GM19395 (cell line): ENCODE measurements around the gene ARMH3.
A peak's percentile ranks its signal among the peaks of the same experiment; 100 is the strongest.
"Not testable (repeated sequence)": the region's sequence is repeated elsewhere in the genome, so short reads cannot be mapped to it uniquely, and the experiment has no call there.

Experiments used
- ATAC-seq: cut with Tn5 transposase; IDR thresholded peaks from one replicate; pipeline ENCODE4 v1.9.1; 2021; ENCODE audit warnings: mild to moderate bottlenecking, moderate library complexity; ENCODE audit not compliant: unreplicated experiment

The ARMH3 gene

DNA sequence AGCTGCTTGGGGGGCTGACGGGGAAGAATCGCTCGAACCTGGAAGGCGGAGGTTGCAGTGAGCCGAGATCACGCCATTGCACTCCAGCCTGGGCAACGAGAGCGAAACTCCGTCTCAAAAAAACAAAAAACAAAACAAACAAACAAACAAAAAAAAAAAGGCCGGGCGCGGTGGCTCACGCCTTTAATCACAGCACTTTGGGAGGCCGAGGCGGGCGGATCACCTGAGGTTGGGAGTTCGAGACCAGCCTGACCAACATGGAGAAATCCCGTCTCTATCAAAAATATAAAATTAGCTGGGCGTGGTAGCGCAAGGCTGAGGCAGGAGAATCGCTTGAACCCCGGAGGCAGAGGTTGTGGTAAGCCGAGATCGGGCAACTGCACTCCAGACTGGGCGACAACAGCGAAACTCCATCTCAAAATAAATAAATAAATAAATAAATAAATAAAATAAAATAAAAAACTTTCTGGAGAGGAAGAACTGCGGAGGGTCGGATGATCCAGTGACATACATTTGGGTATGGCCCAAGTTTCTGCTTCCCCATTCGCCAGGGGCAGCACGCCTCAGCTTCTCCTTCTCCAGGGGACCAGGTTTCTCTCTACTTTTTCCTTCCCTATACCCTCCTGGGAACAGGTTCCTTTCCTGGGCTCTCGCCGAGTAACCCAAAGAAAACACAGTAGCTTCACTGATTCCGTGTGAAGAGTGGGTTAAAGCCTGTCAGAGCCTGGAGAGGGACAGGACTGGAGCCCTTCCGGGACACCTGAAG, 909 bp downstream of the ARMH3 start:
- not testable (repeated sequence) for ATAC-seq

DNA sequence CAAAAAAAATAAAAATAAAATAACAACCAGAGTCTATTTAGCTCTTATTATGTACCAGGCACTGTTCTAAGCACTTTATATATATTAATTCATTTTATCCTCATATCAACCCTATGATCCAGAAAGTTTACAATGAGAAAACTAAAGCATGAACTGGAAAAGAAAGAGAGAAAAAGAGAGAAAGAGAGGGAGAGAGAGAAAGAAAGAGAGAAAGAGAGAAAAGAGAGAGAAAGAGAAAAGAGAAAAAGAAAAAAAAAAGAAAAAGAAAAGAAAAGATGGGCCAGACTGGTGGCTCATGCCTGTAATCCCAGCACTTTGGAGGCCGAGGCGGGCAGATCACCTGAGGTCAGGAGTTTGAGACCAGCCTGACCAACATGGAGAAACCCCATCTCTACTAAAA, 9.9 kb downstream of the ARMH3 start:
- ATAC-seq: no peak

DNA sequence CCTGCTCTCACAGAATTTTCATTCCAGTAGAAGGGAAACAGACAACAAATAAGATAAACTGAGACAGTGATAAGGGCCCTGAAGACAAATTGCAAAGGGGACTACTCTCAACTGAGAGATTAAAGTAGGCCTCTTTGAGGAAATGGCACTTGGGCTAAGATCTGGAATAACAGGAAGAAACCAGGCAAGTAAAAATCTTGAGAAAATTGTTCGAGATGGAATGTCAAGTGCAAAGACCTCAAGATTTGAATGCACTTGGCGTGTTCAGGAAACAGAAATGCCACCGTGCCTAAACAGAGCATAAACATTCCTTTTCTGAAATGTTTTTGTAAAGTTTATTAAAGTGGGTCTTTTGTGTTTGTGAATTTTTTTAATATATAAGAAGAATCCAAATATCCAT, 10.7 kb downstream of the ARMH3 start:
- ATAC-seq: no peak

DNA sequence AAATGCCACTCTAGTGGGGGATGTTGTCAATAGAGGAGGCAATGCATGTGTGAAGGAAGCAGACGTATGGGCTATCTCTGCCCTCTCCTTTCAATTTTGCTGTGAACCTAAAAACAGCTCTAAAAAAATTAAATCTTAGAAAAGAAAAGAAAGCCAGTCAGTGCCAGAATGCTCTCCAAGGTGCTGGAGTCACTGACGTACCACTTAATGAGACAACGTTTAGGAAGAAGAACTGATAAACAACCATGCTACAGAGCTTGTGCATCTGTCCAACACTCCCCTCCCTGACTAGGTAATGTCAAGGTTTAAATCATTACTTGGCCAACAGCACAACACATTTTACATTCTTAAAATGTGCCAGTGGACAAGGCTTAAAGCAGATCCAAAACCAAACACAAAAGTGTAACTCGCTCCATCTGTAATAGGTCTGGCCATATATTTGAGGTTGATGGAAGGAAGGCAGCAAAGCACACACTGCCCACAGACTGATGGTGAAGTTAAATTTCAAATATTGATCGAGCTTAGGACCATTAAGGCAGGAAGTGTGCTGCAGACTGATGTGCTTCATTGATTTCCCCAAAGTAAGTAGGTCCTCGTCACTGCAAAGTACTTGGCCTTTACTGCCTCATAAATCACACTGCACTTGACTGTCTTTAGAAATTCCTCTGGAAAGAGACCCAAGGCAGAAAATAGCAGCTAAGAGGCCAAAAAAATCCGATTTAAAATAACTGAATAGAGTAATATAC, 15.5 kb downstream of the ARMH3 start:
- no peak for ATAC-seq

DNA sequence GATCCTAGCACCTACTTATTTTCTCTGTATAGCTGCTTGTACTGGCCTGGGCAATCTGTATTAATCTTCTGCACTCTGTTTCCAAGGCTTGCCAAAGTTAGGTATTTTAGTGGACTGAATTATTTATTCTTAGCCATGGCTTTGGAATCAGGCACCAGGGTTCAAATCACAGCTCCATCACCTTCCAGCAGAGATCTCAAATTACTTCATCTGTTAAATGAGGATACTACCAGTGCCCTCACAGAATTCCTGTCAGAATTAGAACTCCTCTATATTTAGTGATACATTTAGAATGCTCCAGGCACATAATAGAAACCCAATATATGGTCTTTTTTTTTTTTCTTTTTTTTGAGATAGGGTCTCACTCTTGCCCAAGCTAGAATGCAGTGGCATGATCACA, 17.6 kb downstream of the ARMH3 start:
- ATAC-seq: no peak

DNA sequence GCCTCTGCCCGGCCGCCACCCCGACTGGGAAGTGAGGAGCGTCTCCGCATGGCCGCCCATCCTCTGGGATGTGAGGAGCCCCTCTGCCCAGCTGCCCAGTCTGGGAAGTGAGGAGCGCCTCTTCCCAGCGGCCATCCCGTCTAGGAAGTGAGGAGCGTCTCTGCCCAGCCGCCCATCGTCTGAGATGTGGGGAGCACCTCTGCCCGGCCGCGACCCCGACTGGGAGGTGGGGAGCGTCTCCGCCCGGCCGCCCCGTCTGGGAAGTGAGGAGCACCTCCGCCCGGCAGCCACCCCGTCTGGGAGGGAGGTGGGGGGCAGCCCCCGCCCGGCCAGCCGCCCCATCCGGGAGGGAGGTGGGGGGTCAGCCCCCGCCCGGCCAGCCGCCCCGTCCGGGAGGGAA, 20.2 kb downstream of the ARMH3 start:
- ATAC-seq: not testable (repeated sequence)

DNA sequence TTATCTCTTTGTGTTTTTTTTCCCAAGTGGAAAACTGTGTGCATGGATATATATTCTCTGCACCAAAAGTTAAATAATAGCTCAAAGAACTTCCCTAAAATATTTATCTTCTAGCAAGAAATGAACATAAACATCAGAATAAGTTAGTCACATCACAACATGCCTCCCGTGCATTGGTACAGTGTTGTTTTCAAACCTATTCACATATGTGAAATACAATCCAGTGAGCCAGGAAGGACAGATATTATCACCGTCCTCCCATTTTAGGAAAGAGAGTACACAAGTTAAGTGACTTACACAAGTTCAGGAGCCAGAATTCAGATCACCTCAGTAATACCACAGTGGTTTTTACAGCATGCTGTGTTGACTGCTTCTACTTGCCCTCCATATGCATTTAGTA, 22.2 kb downstream of the ARMH3 start:
- ATAC-seq: no peak

DNA sequence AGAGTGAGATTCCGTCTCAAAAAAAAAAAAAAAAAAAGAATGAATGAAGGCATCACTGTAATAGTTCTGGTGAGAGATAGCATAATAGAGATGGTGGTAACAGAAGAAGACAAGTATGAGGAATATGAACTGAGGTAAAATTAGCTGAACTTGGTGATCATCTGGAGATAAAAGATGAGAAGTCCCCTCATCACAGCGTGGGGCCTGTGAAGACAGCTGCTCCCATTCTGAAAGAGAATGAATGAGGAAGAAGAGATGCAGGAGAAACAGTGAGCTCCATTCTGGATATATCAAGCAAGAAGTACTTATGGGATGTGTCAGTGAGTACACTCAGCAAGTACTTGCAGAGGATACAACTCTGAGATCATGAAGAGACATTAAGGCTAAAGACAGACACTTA, 28.7 kb downstream of the ARMH3 start:
- ATAC-seq: no peak

DNA sequence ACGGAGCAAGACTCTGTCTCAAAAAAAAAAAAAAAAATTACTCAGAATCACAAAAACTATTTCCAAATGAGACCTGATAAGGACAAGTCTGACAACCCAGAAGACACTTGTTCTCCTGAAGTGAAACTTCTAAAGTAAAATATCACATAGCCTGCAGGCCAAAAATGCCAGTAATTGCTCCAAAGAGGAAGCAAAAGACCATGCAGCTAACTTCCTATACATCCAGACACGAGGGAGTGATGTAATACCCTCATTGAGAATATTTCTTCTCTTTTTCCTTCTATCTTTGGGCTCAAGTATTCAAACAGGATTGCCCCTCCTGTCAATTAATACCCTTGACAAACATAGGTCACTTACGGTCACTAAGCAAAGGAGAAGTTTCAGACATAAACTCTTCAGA, 31.2 kb downstream of the ARMH3 start:
- no peak for ATAC-seq

DNA sequence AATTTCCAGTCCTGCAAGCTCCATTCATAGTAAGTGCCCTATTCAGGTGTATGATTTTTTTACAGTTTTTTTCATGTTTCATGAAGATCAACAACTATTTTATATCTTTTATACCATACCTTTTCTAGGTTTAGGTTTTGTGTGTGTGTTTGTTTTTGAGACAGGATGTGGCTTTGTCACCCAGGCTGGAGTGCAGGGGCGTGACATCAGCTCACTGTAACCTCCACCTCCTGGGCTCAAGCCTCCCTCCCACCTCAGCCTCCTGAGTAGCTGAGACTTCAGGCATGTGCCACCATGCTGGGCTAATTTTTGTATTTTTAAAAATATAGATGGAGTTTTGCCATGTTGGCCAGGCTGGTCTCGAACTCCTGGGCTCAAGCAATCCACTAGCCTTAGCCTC, 35.0 kb downstream of the ARMH3 start:
- ATAC-seq: no peak

DNA sequence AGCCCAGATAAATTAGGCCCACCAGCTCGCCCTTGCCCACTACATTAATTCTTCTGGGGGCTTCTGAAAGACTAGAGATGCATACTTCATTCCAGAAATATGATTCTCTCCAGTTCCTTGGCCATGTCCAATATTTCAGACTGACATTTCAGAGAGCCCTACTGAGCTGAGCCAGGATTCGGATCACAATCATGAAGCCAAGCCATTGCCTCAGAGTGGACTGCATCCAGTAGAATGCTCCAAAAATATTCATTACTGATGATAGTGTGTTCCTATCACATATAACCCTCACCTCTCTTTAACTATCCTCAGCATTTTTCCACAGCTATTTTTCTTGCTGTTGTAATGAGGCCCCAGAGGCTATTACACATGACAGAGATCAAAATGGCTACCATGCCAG, 38.7 kb downstream of the ARMH3 start:
- no peak for ATAC-seq

DNA sequence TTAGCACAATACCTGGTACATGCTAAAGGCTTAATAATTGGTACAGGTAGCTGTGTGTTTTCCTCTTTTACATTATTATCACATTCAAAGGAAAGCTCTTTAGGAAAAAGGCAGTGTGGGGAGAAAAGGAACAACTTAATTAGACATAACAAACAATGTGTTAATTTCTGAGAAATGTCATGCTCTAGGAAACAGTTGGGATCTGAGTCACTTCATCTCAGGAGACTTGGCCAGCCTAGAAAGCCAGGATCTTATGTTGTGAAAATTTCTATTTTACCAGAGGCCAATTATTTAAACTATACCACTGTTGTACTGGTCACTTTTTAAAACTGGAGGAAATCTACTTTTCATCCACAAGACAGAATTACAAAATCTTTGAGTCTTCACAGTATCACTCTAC, 39.6 kb downstream of the ARMH3 start:
- no peak for ATAC-seq

DNA sequence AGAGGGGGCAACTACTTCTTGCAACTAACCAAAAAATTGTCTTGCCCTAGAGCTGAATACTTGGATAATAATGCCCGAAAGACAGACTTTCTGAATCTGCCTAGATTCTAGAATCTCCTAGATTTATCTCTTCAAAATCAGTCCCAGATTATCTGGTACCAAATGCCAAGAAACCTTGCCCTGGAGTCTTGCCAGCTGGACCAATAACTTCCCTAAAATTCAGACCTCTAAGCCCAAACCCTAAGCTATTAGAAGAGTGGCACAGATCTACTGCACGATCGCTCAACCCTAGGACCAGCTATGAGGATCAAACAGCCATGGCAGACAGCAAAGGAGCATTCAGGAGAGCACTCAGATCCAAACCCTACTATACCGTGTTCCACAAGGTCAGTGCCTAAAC, 45.0 kb downstream of the ARMH3 start:
- ATAC-seq: no peak

DNA sequence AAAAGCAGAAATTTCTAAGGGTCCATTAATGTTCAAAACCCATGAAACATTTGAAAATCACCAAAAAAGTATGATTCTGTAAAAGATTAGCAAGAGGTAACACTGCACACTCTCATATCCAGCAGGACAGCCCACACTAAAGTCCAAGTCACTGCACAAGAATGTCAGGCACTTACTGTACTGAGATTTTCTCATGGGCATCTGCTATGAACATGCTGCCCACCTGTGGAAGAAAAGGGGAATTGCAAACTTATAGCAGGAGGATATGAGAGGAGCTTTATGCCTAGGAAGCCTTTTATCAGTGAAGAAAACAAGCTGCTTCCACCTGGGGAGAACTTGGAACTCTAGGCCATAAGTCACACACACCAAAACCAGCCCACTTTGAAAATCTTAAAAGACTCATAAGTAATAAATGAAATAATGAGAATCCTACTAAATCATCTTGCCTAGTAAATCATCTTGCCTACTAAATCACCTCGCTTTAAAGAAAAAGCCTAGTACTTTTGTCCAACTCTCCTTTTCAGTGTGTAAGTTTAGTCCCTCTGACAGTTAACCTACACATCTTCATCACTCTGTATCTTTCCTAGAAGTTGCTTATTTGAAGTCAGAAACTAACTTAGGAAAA, 46.1 kb downstream of the ARMH3 start:
- no peak for ATAC-seq

DNA sequence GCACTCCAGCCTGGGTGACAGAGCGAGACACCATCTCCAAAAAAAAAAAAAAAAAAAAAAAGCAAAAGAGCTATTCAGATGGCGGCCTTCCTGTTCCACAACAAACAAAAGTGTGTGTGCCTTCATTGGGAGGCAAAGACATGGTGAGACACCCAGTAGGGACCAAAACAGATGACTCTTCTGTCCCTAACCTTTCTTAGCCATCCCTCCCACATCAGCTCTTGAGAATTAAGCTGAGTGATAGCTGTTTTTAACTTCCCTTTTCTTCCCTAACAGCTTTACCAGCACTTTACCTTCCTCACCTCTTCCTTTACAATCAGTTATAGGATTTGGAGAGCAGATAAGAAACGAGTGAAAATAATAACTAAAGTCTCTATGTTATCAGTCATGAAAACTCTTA, 48.2 kb downstream of the ARMH3 start:
- ATAC-seq: no peak

DNA sequence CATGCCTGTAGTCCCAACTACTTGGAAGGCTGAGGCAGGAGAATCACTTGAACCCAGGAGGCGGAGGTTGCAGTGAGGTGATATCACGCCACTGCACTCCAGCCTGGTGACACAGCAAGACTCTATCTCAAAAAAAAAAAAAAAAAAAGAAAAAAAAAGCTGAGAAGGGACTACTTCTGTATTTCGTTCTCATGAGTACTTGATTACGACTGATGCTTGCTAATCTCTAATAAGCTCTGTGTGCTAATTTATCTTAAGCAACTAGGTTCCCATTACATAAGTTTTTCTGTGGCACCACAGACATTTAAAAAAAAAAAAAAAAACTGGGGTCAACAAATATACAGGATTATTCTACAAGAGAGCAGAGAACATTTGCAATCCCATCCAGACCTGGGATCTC, 48.9 kb downstream of the ARMH3 start:
- not testable (repeated sequence) for ATAC-seq

DNA sequence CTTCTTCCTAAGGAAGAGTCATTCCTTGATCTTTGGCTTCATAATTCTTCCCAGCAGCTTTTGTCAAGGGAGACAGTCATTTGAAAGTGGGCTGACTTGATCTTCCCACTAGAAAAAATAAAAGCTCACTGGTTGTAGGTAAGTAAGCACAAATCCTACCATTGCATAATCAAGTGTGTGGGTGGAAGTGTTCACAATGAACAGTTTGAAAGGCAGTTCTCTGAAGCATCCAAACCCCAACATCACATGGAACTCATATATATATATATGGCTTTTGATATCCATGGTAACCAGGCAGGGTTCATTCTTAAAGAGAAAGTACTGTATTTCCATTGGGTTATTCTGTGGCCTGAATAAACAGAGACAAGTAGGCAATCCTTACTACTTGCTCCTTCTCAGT, 51.6 kb downstream of the ARMH3 start:
- no peak for ATAC-seq

DNA sequence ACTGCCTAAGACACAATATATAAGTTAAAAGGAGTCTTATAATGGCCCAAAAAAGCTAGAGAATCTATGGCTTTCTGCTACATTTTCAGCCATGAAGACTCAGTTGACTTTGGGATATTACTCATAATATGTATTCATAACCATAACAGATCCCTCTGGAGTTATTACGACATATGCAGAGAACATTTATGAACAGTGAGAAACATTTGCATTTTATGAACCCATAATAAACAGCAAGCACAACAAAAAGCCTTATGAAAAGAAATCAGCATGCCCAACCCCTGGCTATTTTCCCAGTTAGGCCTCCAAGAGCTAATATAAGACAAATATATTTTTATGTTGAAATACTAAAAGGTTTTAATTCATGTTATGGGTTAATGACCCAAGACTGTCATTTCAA, 52.4 kb downstream of the ARMH3 start:
- ATAC-seq: no peak

DNA sequence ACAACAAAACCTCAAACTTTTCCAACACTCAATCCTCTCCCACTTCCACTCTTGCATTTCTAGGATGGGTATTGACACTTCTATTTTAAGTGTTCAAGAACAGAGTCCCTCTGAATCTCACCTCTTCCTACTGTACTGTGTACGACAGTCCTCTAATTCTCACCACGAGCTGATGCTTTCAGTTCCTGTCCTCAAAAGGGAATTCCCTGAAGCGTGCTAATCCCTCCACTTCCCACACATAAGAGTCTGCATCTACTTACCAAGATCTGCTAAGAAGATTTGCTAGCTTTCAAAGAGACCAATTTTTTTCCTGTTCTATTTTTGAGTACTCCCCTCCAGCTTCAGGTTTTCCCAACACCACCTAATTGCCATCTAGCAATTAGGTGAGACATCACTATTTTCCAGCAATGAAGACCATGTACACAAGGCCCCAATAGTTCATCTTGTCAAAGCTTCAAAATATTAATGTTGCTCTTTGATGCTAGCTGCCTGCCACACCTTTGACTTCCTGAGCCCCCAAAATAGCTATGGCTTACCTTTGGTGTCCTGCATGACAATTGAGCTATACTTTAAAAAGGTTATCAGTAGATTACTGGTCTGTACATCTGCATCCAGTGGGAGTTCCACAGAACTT, 54.4 kb downstream of the ARMH3 start:
- ATAC-seq: peak; percentile 78

DNA sequence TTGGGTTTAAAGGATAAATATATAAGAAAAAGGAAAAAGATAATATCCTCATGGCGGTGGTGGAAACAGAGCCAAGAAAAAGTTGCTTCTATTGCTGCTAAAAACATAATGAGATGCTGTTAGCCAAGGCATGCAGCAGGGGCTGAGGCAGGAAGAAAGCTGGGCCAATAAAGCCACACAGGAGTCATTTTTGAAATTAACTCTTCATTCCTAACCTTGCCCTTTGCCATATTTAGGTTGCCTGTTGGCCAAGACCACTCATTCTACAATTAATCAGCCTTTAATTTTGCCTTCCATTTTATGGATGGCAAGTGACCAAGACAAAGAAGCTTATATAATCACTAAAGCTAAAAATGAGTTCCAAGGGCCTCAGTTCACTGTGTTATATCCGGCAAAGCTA, 58.2 kb downstream of the ARMH3 start:
- ATAC-seq: no peak

DNA sequence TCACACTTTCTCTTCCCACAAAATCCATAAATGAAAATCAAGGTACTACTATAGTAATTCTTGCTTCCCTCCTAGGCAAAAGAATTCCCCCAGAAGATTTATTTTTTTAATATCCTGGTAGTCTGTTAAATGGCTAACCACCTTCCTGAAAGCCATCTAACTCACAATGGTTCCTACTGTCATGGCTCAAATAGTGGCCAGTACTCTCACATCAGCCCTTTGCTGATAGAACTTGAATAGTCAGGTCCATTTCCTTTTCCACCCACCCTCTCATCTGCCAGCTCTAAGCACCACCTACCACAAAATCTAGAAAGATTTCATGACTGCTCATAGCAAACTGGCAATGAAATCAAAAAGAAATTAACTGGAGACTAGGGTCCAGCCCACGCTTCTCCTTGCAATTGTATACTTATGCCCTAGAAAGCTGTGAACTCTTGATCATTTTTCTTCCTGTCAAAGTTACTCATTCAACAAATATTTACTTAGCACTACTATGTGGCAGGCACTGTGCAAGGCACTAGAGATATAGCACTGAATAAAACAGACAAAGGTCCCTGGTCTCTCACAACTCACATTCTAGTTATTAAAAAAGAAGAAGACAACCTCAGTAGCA, 60.4 kb downstream of the ARMH3 start:
- ATAC-seq: no peak
